ENCODE data around the gene NAPG.
"Not testable (repeated sequence)": the region's sequence is repeated elsewhere in the genome, so short reads cannot be mapped to it uniquely, and the experiment has no call there.

The NAPG gene

GRCh38 chr18:10552226-10552625, 26.4 kb downstream of the NAPG start:
- no peak for DNase-seq

GRCh38 chr18:10556251-10556650, 30.4 kb downstream of the NAPG start:
- DNase-seq, result not testable (repeated sequence)

- no peak for DNase-seq
Measured at GRCh38 chr18:10557085-10557677, 31.4 kb downstream of the NAPG start.

GRCh38 chr18:10558243-10558966, 32.6 kb downstream of the NAPG start:
- no peak for DNase-seq

GRCh38 chr18:10558967-10559298, 33.1 kb downstream of the NAPG start:
- no peak for DNase-seq

GRCh38 chr18:10559553-10560451, 34.0 kb downstream of the NAPG start:
- DNase-seq, result no peak

GRCh38 chr18:10560452-10561045, 34.7 kb downstream of the NAPG start:
- peak; percentile 9 to 63 (median 32) for DNase-seq

GRCh38 chr18:10562773-10563160, 36.9 kb downstream of the NAPG start:
- DNase-seq, result no peak

- no peak for DNase-seq
Measured at GRCh38 chr18:10563886-10564285, 38.1 kb downstream of the NAPG start.

- no peak for DNase-seq
Measured at GRCh38 chr18:10564975-10565773, 39.3 kb downstream of the NAPG start.

GRCh38 chr18:10565835-10566234, 40.0 kb downstream of the NAPG start:
- no peak for DNase-seq

- DNase-seq, result no peak
Measured at GRCh38 chr18:10566390-10566789, 40.6 kb downstream of the NAPG start.

- not testable (repeated sequence) for DNase-seq
Measured at GRCh38 chr18:10569941-10570340, 44.1 kb downstream of the NAPG start.

- DNase-seq, result no peak
Measured at GRCh38 chr18:10570622-10571021, 44.8 kb downstream of the NAPG start.

- no peak for DNase-seq
Measured at GRCh38 chr18:10571537-10571936, 45.7 kb downstream of the NAPG start.

GRCh38 chr18:10573261-10573660, 47.4 kb downstream of the NAPG start:
- DNase-seq, result not testable (repeated sequence)

GRCh38 chr18:10574412-10574811, 48.6 kb downstream of the NAPG start:
- DNase-seq, result not testable (repeated sequence)

GRCh38 chr18:10577842-10578572, 52.2 kb downstream of the NAPG start:
- DNase-seq, result not testable (repeated sequence)

- not testable (repeated sequence) for DNase-seq
Measured at GRCh38 chr18:10578573-10578899, 52.7 kb downstream of the NAPG start.

- DNase-seq, result no peak
Measured at GRCh38 chr18:10579079-10579867, 53.4 kb downstream of the NAPG start.

GRCh38 chr18:10580215-10580614, 54.4 kb downstream of the NAPG start:
- no peak for DNase-seq

All from stimulated activated naive CD4-positive, alpha-beta T cell (primary cell).